HepG2 (cell line): Measurements from ENCODE around the gene PIP4K2B. TPM values are rescaled to one million over a fixed set of nuclear protein-coding genes. Genes with fewer than 3 reads are reported as not detected.

Experiments used
- ARHGAP35 ChIP-seq: sonication (generic); formaldehyde crosslinking; IDR thresholded peaks from 2 replicates; pipeline ENCODE4 v1.9.0; 2022; ENCODE audit warnings: mild to moderate bottlenecking, inconsistent platforms, moderate library complexity, missing genetic modification reagents, borderline replicate concordance
- CCDC6 ChIP-seq: sonication (generic); formaldehyde crosslinking; IDR thresholded peaks from 2 replicates; pipeline ENCODE4 v1.8.1; 2022; ENCODE audit warnings: mild to moderate bottlenecking, missing genetic modification reagents, moderate library complexity
- E2F2 ChIP-seq: sonication (generic); formaldehyde crosslinking; IDR thresholded peaks from 2 replicates; pipeline ENCODE4 v1.4.0; 2020; ENCODE audit warnings: missing genetic modification reagents, borderline replicate concordance
- ESRRA ChIP-seq: sonication (generic); formaldehyde crosslinking; IDR thresholded peaks from 2 replicates; pipeline ENCODE4 v1.5.1; 2020; ENCODE audit warnings: mild to moderate bottlenecking, low read depth, missing genetic modification reagents
- GMEB1 ChIP-seq: sonication (generic); formaldehyde crosslinking; IDR thresholded peaks from 2 replicates; pipeline ENCODE4 v1.5.1; 2020; ENCODE audit warnings: missing genetic modification reagents, mild to moderate bottlenecking, borderline replicate concordance
- HHEX ChIP-seq: IDR thresholded peaks from 2 replicates; pipeline ENCODE4 v1.6.1; 2016; ENCODE audit warnings: control low read depth
- HNRNPK ChIP-seq: fragments of 200-400 bp; formaldehyde crosslinking; IDR thresholded peaks from 2 replicates; pipeline ENCODE4 v1.6.1; 2018; ENCODE audit warnings: low read length, low read depth, moderate library complexity, mild to moderate bottlenecking; ENCODE audit not compliant: poor library complexity, severe bottlenecking
- KDM2A ChIP-seq: sonication (generic); formaldehyde crosslinking; IDR thresholded peaks from 2 replicates; pipeline ENCODE4 v1.4.0; 2020; ENCODE audit warnings: low read depth, missing genetic modification reagents, borderline replicate concordance
- NFIB ChIP-seq: sonication (generic); formaldehyde crosslinking; IDR thresholded peaks from 2 replicates; pipeline ENCODE4 v1.9.0; 2021; ENCODE audit warnings: missing genetic modification reagents, mild to moderate bottlenecking, borderline replicate concordance
- REXO4 ChIP-seq: sonication (generic); formaldehyde crosslinking; IDR thresholded peaks from 2 replicates; pipeline ENCODE4 v1.8.0; 2022; ENCODE audit warnings: missing genetic modification reagents, mild to moderate bottlenecking, borderline replicate concordance
- SRY ChIP-seq: sonication (generic); formaldehyde crosslinking; IDR thresholded peaks from 2 replicates; pipeline ENCODE4 v1.8.0; 2022; ENCODE audit warnings: mild to moderate bottlenecking, missing genetic modification reagents
- TGIF2 ChIP-seq: IDR thresholded peaks from 2 replicates; pipeline ENCODE4 v1.6.1; 2016; ENCODE audit warnings: control low read depth, missing compliant biosample characterization
- ZBTB44 ChIP-seq: sonication (generic); formaldehyde crosslinking; IDR thresholded peaks from 2 replicates; pipeline ENCODE4 v1.4.0; 2020; ENCODE audit warnings: missing genetic modification reagents
- ZMYM4 ChIP-seq: sonication (generic); formaldehyde crosslinking; IDR thresholded peaks from 2 replicates; pipeline ENCODE4 v1.8.1; 2023; ENCODE audit warnings: mild to moderate bottlenecking, missing genetic modification reagents
- ZNF138 ChIP-seq: sonication (generic); formaldehyde crosslinking; IDR thresholded peaks from 2 replicates; pipeline ENCODE4 v1.5.0; 2020; ENCODE audit warnings: mild to moderate bottlenecking, low read depth, missing genetic modification reagents
- ZNF777 ChIP-seq: sonication (generic); formaldehyde crosslinking; IDR thresholded peaks from 2 replicates; pipeline ENCODE4 v1.4.0; 2020; ENCODE audit warnings: missing genetic modification reagents
- ZNF784 ChIP-seq: sonication (generic); formaldehyde crosslinking; IDR thresholded peaks from 2 replicates; pipeline ENCODE4 v1.5.1; 2020; ENCODE audit warnings: missing genetic modification reagents, mild to moderate bottlenecking, borderline replicate concordance
- polyA plus RNA-seq, 8 experiments: library from polyadenylated mRNA; depleted of rRNA in 3 of 8; stranded (reverse) in 7 of 8; unstranded in 1 of 8; fragments of >200 nt; fragmentation: Illumina TruSeq in 4 of 8; extraction: Trizol in 4 of 8; gene quantifications; 2 replicates each; pipeline versions ENCODE4 v1.2.1 to v1.2.3, GENCODE V29; 2011 to 2016; ENCODE audit warnings: low read depth in 4 of 8, missing spikeins in 1 of 8, mixed read lengths in 1 of 8; ENCODE audit not compliant: insufficient read depth in 1 of 8
- total RNA-seq, 5 experiments: library from RNA; depleted of rRNA; stranded (reverse); fragments of >200 nt; fragmentation: Illumina TruSeq; extraction: Trizol; gene quantifications; 2 replicates each; pipeline ENCODE4 v1.2.3, GENCODE V29; 2016; ENCODE audit warnings: low read depth in 1 of 5
- TF ChIP-seq, protein P1 (sequence below): sonication (generic); formaldehyde crosslinking; IDR thresholded peaks from 2 replicates; pipeline ENCODE4 v1.4.0; 2020; ENCODE audit warnings: mild to moderate bottlenecking, missing genetic modification reagents
- TF ChIP-seq, protein P2 (sequence below), 2 experiments: sonication (generic) in 1 of 2; formaldehyde crosslinking in 1 of 2; IDR thresholded peaks; 2 replicates each; pipeline versions ENCODE4 v1.4.0 to v1.6.1; 2018 to 2020; ENCODE audit warnings: missing genetic modification reagents in 2 of 2, borderline replicate concordance in 1 of 2, low read depth in 1 of 2, mild to moderate bottlenecking in 1 of 2, missing biosample characterization in 1 of 2

PIP4K2B gene
- total and polyA plus RNA-seq, 2 of the 13 experiments (the other 11 are each of a cell fraction or from before 2014, with no cell fraction given), result 20.4 to 54.0 TPM

- peak; percentile 77; the same call in 1 of the 2 replicates for TF ChIP-seq ARHGAP35
- peak; percentile 44; the same call in 1 of the 2 replicates for TF ChIP-seq ZMYM4 (CRISPR knock-in tag)
- TF ChIP-seq ZBTB44, result peak; percentile 58; the same call in 1 of the 2 replicates
- peak; percentile 48; the same call in 1 of the 2 replicates for TF ChIP-seq KDM2A (CRISPR knock-in tag)
- no peak for TF ChIP-seq CCDC6 (CRISPR knock-in tag)
- TF ChIP-seq, protein P1, sequence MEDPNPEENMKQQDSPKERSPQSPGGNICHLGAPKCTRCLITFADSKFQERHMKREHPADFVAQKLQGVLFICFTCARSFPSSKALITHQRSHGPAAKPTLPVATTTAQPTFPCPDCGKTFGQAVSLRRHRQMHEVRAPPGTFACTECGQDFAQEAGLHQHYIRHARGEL (CRISPR knock-in tag), result no peak
- peak; percentile 23; the same call in 1 of the 2 replicates for TF ChIP-seq ZNF777 (CRISPR knock-in tag)
- TF ChIP-seq, protein P2, sequence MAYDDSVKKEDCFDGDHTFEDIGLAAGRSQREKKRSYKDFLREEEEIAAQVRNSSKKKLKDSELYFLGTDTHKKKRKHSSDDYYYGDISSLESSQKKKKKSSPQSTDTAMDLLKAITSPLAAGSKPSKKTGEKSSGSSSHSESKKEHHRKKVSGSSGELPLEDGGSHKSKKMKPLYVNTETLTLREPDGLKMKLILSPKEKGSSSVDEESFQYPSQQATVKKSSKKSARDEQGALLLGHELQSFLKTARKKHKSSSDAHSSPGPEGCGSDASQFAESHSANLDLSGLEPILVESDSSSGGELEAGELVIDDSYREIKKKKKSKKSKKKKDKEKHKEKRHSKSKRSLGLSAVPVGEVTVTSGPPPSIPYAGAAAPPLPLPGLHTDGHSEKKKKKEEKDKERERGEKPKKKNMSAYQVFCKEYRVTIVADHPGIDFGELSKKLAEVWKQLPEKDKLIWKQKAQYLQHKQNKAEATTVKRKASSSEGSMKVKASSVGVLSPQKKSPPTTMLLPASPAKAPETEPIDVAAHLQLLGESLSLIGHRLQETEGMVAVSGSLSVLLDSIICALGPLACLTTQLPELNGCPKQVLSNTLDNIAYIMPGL (CRISPR knock-in tag; IDR thresholded peaks at IDR 0.05; ENCODE audit: borderline replicate concordance in 1 of 2, low read depth in 1 of 2), result peak; percentile 78 to 84; a peak in 3 of 4 replicates
- peak; percentile 33 for TF ChIP-seq HNRNPK
- TF ChIP-seq ZNF784 (CRISPR knock-in tag), result peak; percentile 74; the same call in 1 of the 2 replicates
- peak; percentile 63; the same call in 1 of the 2 replicates for TF ChIP-seq TGIF2 (CRISPR knock-in tag)
- no peak for TF ChIP-seq NFIB
- no peak for TF ChIP-seq E2F2 (CRISPR knock-in tag)
- TF ChIP-seq GMEB1 (CRISPR knock-in tag), result no peak
- peak; percentile 58; the same call in 1 of the 2 replicates for TF ChIP-seq HHEX (CRISPR knock-in tag)
- TF ChIP-seq ZNF138 (CRISPR knock-in tag), result no peak
- TF ChIP-seq ESRRA (CRISPR knock-in tag), result 0 out of 2 replicates have a peak, but pooled peaks have one; percentile 39
- TF ChIP-seq REXO4 (CRISPR knock-in tag), result 0 out of 2 replicates have a peak, but pooled peaks have one; percentile 39
- peak; percentile 3; the same call in 1 of the 2 replicates for TF ChIP-seq SRY (CRISPR knock-in tag)
- TF ChIP-seq, all 625 proteins: peak for 141
These were observed 51.8 kb downstream of the PIP4K2B start (continued) for GRCh38 chr17:38747463-38748148.
